Measurements from ENCODE around the gene OSBPL2. TPM values are rescaled to one million over a fixed set of nuclear protein-coding genes. Genes with fewer than 3 reads are reported as not detected.
A peak's percentile ranks its signal among the peaks of the same experiment; 100 is the strongest.

The OSBPL2 gene
- total and polyA plus RNA-seq, 7 donors: 27.0 to 36.8 (median 31.7) TPM

DNA sequence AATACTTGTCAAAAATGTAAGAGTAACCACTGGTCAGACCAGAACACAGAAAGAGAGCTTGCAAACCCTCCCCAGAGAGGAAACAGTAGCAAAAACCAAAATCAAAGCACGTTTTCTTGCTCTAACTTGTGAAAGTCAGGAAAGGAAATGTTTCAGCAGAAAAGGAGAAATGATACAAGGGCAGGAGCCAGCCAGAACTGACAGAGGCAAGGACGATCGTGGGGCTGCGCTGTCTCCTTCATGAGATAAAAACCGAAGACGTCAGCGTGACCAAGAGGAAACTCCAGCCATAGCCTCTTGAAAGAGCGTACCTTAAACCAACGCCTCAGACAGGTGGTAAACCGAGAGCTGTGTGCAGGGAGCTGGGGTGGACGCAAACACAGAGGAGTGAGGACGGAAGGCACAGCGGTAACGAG lies 101.3 kb downstream of the OSBPL2 start:
- DNase-seq: no peak
- TF ChIP-seq EP300 (IDR thresholded peaks at IDR 0.05) (no peak), CTCF (IDR thresholded peaks at IDR 0.05) (no peak), POLR2A (IDR thresholded peaks at IDR 0.05) (no peak)
- 70 to 78% methylated on average over 14 of the region's 14 CpGs for WGBS, 2 donors
- Histone ChIP-seq H3K27me3 (no peaks in the 10 kb centered on the region), H3K4me1 (peaks cover 0 to 6% (median 0%) of the 10 kb centered on the region in 4 donors), H3K27ac (no peak overlapping the region), H3K4me3 (no peak overlapping the region), H3K36me3 (peaks cover 34 to 98% (median 44%) of the 10 kb centered on the region in 4 donors), H3K9me3 (no peaks in the 10 kb centered on the region)
- intact Hi-C loops (cut with DNase I): loop anchor here (5.0 kb wide), 1 partner anchor 38 kb away; no protein-coding TSS in a partner anchor

DNA sequence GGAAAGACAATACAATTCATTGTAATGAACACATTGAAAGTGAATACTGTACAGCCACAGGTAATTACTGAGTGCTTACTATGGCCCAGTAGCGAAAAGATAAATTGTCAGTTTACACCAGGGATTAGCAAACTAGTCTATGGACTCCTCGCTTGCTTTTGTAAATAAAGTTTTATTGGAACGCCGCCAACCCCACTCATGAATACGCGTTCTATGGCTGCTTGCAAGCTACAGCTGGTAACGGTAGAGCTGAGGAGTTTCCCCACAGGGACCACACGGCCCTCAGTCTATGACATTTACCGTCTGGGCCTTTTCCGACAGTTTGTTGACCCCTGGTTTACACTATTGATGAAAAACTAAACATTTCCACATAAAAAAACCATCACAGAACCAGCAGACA lies 104.6 kb downstream of the OSBPL2 start:
- Histone ChIP-seq H3K9me3 (no peaks in the 10 kb centered on the region), H3K27ac (peak overlapping the region; percentile 31 to 63 (median 54)), H3K4me3 (no peak overlapping the region), H3K4me1 (peaks cover 0 to 6% (median 0%) of the 10 kb centered on the region in 4 donors), H3K27me3 (no peaks in the 10 kb centered on the region), H3K36me3 (peaks cover 26 to 98% (median 34%) of the 10 kb centered on the region in 4 donors)
- WGBS, 2 donors: 52 to 72% methylated on average over 10 of the region's 10 CpGs
- intact Hi-C loops (cut with DNase I): loop anchor here (5.0 kb wide), 1 partner anchor 34 kb away; no protein-coding TSS in a partner anchor
- DNase-seq: no peak
- TF ChIP-seq POLR2AphosphoS5 (IDR thresholded peaks at IDR 0.05): peak in 2 of 4 donors; percentile 13 to 24
- TF ChIP-seq CTCF (IDR thresholded peaks at IDR 0.05): no peak

GRCh38 chr20:62344092-62344491 lies 105.8 kb downstream of the OSBPL2 start:
- DNase-seq: no peak
- 89 to 91% methylated on average over 5 of the region's 5 CpGs for WGBS, 2 donors
- Histone ChIP-seq H3K27me3 (no peaks in the 10 kb centered on the region), H3K9me3 (no peaks in the 10 kb centered on the region), H3K4me3 (no peak overlapping the region), H3K36me3 (peaks cover 16 to 90% (median 29%) of the 10 kb centered on the region in 4 donors), H3K4me1 (peaks cover 0 to 6% (median 0%) of the 10 kb centered on the region in 4 donors), H3K27ac (peak overlapping the region in 3 of 4 donors; percentile 34 to 63 (median 49))
- intact Hi-C loops (cut with DNase I): loop anchor here (5.0 kb wide), 1 partner anchor 33 kb away; no protein-coding TSS in a partner anchor
- peak in 1 of 4 donors; percentile 10 for TF ChIP-seq POLR2AphosphoS5 (IDR thresholded peaks at IDR 0.05)
- TF ChIP-seq POLR2A (IDR thresholded peaks at IDR 0.05): no peak
- TF ChIP-seq CTCF (IDR thresholded peaks at IDR 0.05): no peak
- no peak for TF ChIP-seq EP300 (IDR thresholded peaks at IDR 0.05)

GRCh38 chr20:62344782-62345181 lies 106.5 kb downstream of the OSBPL2 start:
- WGBS, 2 donors: 81 to 84% methylated on average over 10 of the region's 10 CpGs
- intact Hi-C loops (cut with DNase I): loop anchor here (5.0 kb wide), 2 partner anchors 33 to 37 kb away; no protein-coding TSS in a partner anchor
- TF ChIP-seq CTCF (IDR thresholded peaks at IDR 0.05) (no peak), POLR2AphosphoS5 (IDR thresholded peaks at IDR 0.05) (no peak), EP300 (IDR thresholded peaks at IDR 0.05) (no peak), POLR2A (IDR thresholded peaks at IDR 0.05) (no peak)
- Histone ChIP-seq H3K4me3 (no peak overlapping the region), H3K27me3 (no peaks in the 10 kb centered on the region), H3K36me3 (peaks cover 16 to 84% (median 28%) of the 10 kb centered on the region in 4 donors), H3K4me1 (peaks cover 0 to 6% (median 0%) of the 10 kb centered on the region in 4 donors), H3K9me3 (no peaks in the 10 kb centered on the region), H3K27ac (peak overlapping the region in 3 of 4 donors; percentile 34 to 63 (median 49))
- DNase-seq: no peak

Other genes starting within 250 kb of the OSBPL2 start
- 10 to 100 TPM in 2 of 4 donors, 1 to 10 TPM in 2; 8.0 to 13.3 (median 10.9) TPM for gene TAF4, start 172.6 kb upstream of the OSBPL2 start, total RNA-seq
- 10 to 100 TPM in 1 of 3 donors, 1 to 10 TPM in 2; 3.6 to 10.3 (median 6.5) TPM for gene TAF4, start 172.6 kb upstream of the OSBPL2 start, polyA plus RNA-seq
- 10 to 100 TPM; 20.8 to 28.5 (median 23.6) TPM for gene LSM14B, start 116.0 kb upstream of the OSBPL2 start, total RNA-seq
- 10 to 100 TPM; 16.9 to 25.8 (median 21.6) TPM for gene LSM14B, start 116.0 kb upstream of the OSBPL2 start, polyA plus RNA-seq
- gene PSMA7, start 95.1 kb upstream of the OSBPL2 start, total RNA-seq: 100 to 1,000 TPM; 192 to 388 (median 313) TPM
- gene PSMA7, start 95.1 kb upstream of the OSBPL2 start, polyA plus RNA-seq: 100 to 1,000 TPM; 224 to 340 (median 244) TPM
- 10 to 100 TPM in 3 of 4 donors, 1 to 10 TPM in 1; 7.2 to 11.7 (median 11.1) TPM for gene SS18L1, start 94.8 kb upstream of the OSBPL2 start, total RNA-seq
- 1 to 10 TPM; 4.9 to 9.5 (median 5.4) TPM for gene SS18L1, start 94.8 kb upstream of the OSBPL2 start, polyA plus RNA-seq
- 10 to 100 TPM; 13.3 to 28.1 (median 21.2) TPM for gene MTG2, start 55.5 kb upstream of the OSBPL2 start, total RNA-seq
- gene MTG2, start 55.5 kb upstream of the OSBPL2 start, polyA plus RNA-seq: 10 to 100 TPM; 21.0 to 32.3 (median 24.7) TPM
- not detected for gene HRH3, start 18.2 kb upstream of the OSBPL2 start, total RNA-seq
- gene HRH3, start 18.2 kb upstream of the OSBPL2 start, polyA plus RNA-seq: not detected
- 100 to 1,000 TPM; 100 to 130 (median 119) TPM for gene ADRM1, start 64.5 kb downstream of the OSBPL2 start, total RNA-seq
- gene ADRM1, start 64.5 kb downstream of the OSBPL2 start, polyA plus RNA-seq: 100 to 1,000 TPM in 1 of 3 donors, 10 to 100 TPM in 2; 61.3 to 102 (median 77.7) TPM
- gene LAMA5, start 128.8 kb downstream of the OSBPL2 start, total RNA-seq: 100 to 1,000 TPM in 3 of 4 donors, 10 to 100 TPM in 1; 53.5 to 409 (median 134) TPM
- 10 to 100 TPM in 1 of 3 donors, 1 to 10 TPM in 2; 1.8 to 56.5 (median 3.2) TPM for gene LAMA5, start 128.8 kb downstream of the OSBPL2 start, polyA plus RNA-seq
- 1,000 to 10,000 TPM; 2,383 to 8,235 (median 5,456) TPM for gene RPS21, start 148.6 kb downstream of the OSBPL2 start, total RNA-seq
- 1,000 to 10,000 TPM; 2,794 to 6,260 (median 4,441) TPM for gene RPS21, start 148.6 kb downstream of the OSBPL2 start, polyA plus RNA-seq
- 1 to 10 TPM; 1.8 to 6.5 (median 4.2) TPM for gene CABLES2, start 168.8 kb downstream of the OSBPL2 start, total RNA-seq
- gene CABLES2, start 168.8 kb downstream of the OSBPL2 start, polyA plus RNA-seq: 1 to 10 TPM; 3.5 to 6.9 (median 3.6) TPM
- gene RBBP8NL, start 189.0 kb downstream of the OSBPL2 start, total RNA-seq: not detected
- gene RBBP8NL, start 189.0 kb downstream of the OSBPL2 start, polyA plus RNA-seq: 10 to 100 TPM in 1 of 3 donors, 1 to 10 TPM in 2; 4.2 to 12.5 (median 5.4) TPM
- gene GATA5, start 237.5 kb downstream of the OSBPL2 start, total RNA-seq: under 1 TPM in 1 of 4 donors, not detected in 3; 0.36 TPM
- under 1 TPM in 1 of 3 donors, not detected in 2; 0.03 TPM for gene GATA5, start 237.5 kb downstream of the OSBPL2 start, polyA plus RNA-seq